ENCODE measurements around the gene GLIPR1.
"Not testable (repeated sequence)": the region's sequence is repeated elsewhere in the genome, so short reads cannot be mapped to it uniquely, and the experiment has no call there.

GLIPR1 gene

GRCh38 chr12:75511116-75512048 lies 30.8 kb downstream of the GLIPR1 start, which contains the start of gene KRR1:
Gene KRR1 (minus strand): TSS chr12:75511609. CDS start chr12:75511597, 12 bp downstream.
- DNase-seq (ENCODE audit: low read depth) = peak; percentile 99
- H3K4me3 ChIP-seq (replicated peaks; ENCODE audit: low read depth, low read length) = peak within 1 kb of the TSS; percentile 89
- no peak for TF ChIP-seq CTCF (IDR thresholded peaks at IDR 0.05; ENCODE audit: low read length, missing control alignments)

GRCh38 chr12:75521224-75521623 lies 40.7 kb downstream of the GLIPR1 start:
- not testable (repeated sequence) for DNase-seq (ENCODE audit: low read depth); H3K4me3 ChIP-seq (replicated peaks; ENCODE audit: low read depth, low read length)

GRCh38 chr12:75522124-75522523 lies 41.6 kb downstream of the GLIPR1 start:
- not testable (repeated sequence) for DNase-seq (ENCODE audit: low read depth); H3K4me3 ChIP-seq (replicated peaks; ENCODE audit: low read depth, low read length)

- DNase-seq (ENCODE audit: low read depth) = no peak
Observed at GRCh38 chr12:75525263-75525662, 44.7 kb downstream of the GLIPR1 start.

GRCh38 chr12:75526655-75527511 lies 46.3 kb downstream of the GLIPR1 start:
- peak; percentile 66 for TF ChIP-seq CTCF (IDR thresholded peaks at IDR 0.05; ENCODE audit: low read length, missing control alignments)
- H3K4me3 ChIP-seq (replicated peaks; ENCODE audit: low read depth, low read length) = no peak overlapping the region
- peak; percentile 79 for DNase-seq (ENCODE audit: low read depth)

More at GRCh38 chr12:75525263-75525662, 44.7 kb downstream of the GLIPR1 start:
- TF ChIP-seq CTCF (IDR thresholded peaks at IDR 0.05; ENCODE audit: low read length, missing control alignments) = peak; percentile 56
- H3K4me3 ChIP-seq (replicated peaks; ENCODE audit: low read depth, low read length) = no peak overlapping the region

- no peak overlapping the region for H3K4me3 ChIP-seq (replicated peaks; ENCODE audit: low read depth, low read length)
- no peak for TF ChIP-seq CTCF (IDR thresholded peaks at IDR 0.05; ENCODE audit: low read length, missing control alignments)
- no peak for DNase-seq (ENCODE audit: low read depth)
Observed at GRCh38 chr12:75528272-75528671, 47.7 kb downstream of the GLIPR1 start.

GRCh38 chr12:75528692-75529091 lies 48.1 kb downstream of the GLIPR1 start:
- DNase-seq (ENCODE audit: low read depth) = no peak
- H3K4me3 ChIP-seq (replicated peaks; ENCODE audit: low read depth, low read length) = no peak overlapping the region
- no peak for TF ChIP-seq CTCF (IDR thresholded peaks at IDR 0.05; ENCODE audit: low read length, missing control alignments)
